KMS-11 (cell line): ENCODE data around the gene GALNT5.

Experiments used
- H2AFZ ChIP-seq: fragments of 200-600 bp; sonication (generic); 2 replicates; pipeline ENCODE4 v1.6.1; 2016; ENCODE audit warnings: antibody characterized with exemption, mixed run types, low read depth
- H3K27ac ChIP-seq: fragments of 200-600 bp; sonication (generic); 2 replicates; pipeline ENCODE4 v1.6.1; 2016; ENCODE audit warnings: mild to moderate bottlenecking, mixed run types
- H3K27me3 ChIP-seq: fragments of 200-600 bp; sonication (generic); 2 replicates; pipeline ENCODE4 v1.6.1; 2017; ENCODE audit warnings: mild to moderate bottlenecking, low read depth, mixed run types, moderate library complexity; ENCODE audit not compliant: insufficient read depth
- H3K36me3 ChIP-seq: fragments of 200-600 bp; sonication (generic); 2 replicates; pipeline ENCODE4 v1.6.1; 2017; ENCODE audit warnings: mild to moderate bottlenecking, mixed run types; ENCODE audit not compliant: insufficient read depth
- H3K4me1 ChIP-seq: fragments of 200-600 bp; sonication (generic); 2 replicates; pipeline ENCODE4 v1.6.1; 2016; ENCODE audit warnings: mild to moderate bottlenecking, low read depth, mixed run types; ENCODE audit not compliant: poor library complexity, severe bottlenecking
- H3K4me2 ChIP-seq: fragments of 200-600 bp; sonication (generic); 2 replicates; pipeline ENCODE4 v1.7.0; 2016; ENCODE audit warnings: mild to moderate bottlenecking, mixed run types
- H3K4me3 ChIP-seq: fragments of 200-600 bp; sonication (generic); IDR thresholded peaks from 2 replicates; pipeline ENCODE4 v1.6.1; 2017; ENCODE audit warnings: low read depth, low read length, mixed read lengths; ENCODE audit not compliant: insufficient read depth
- H3K79me2 ChIP-seq: fragments of 200-600 bp; sonication (generic); 2 replicates; pipeline ENCODE4 v1.6.1; 2016; ENCODE audit warnings: low read depth, mixed run types; ENCODE audit not compliant: insufficient read depth
- H3K9ac ChIP-seq: fragments of 200-600 bp; sonication (generic); 2 replicates; pipeline ENCODE4 v1.6.1; 2016; ENCODE audit warnings: mild to moderate bottlenecking, mixed run types
- H4K20me1 ChIP-seq: fragments of 200-600 bp; sonication (generic); 2 replicates; pipeline ENCODE4 v1.6.1; 2016; ENCODE audit warnings: mild to moderate bottlenecking, mixed run types; ENCODE audit not compliant: insufficient read depth
- CTCF ChIP-seq: fragments of 200-600 bp; sonication (generic); conservative IDR thresholded peaks from 2 replicates; pipeline ENCODE4 v1.6.1; 2017; ENCODE audit warnings: low read depth, mild to moderate bottlenecking, antibody characterized with exemption, low read length, moderate library complexity, mixed read lengths

Gene GALNT5

GRCh38 chr2:157245144-157245840 is 12.2 kb upstream of the GALNT5 start:
- Histone ChIP-seq H3K36me3 (no peaks in the 10 kb centered on the region), H3K4me1 (no peaks in the 10 kb centered on the region), H4K20me1 (no peaks in the 10 kb centered on the region), H3K4me2 (no peak overlapping the region), H3K27ac (no peak overlapping the region), H3K4me3 (no peak overlapping the region), H3K79me2 (no peaks in the 10 kb centered on the region), H3K9ac (no peak overlapping the region), H3K27me3 (no peaks in the 10 kb centered on the region), H2AFZ (no peak overlapping the region)
- TF ChIP-seq CTCF, result no peak

- no peak overlapping the region for H3K9ac ChIP-seq
Observed at GRCh38 chr2:157245846-157246764, 11.4 kb upstream of the GALNT5 start.

GRCh38 chr2:157246765-157247407 is 10.6 kb upstream of the GALNT5 start:
- Histone ChIP-seq H3K27ac (no peak overlapping the region), H3K79me2 (no peaks in the 10 kb centered on the region), H2AFZ (no peak overlapping the region)

More at GRCh38 chr2:157245846-157246764, 11.4 kb upstream of the GALNT5 start:
- Histone ChIP-seq H3K4me2 (no peak overlapping the region; the same call in 1 of the 2 replicates), H2AFZ (no peak overlapping the region), H4K20me1 (no peaks in the 10 kb centered on the region), H3K79me2 (no peaks in the 10 kb centered on the region), H3K27ac (no peak overlapping the region), H3K27me3 (no peaks in the 10 kb centered on the region), H3K4me1 (no peaks in the 10 kb centered on the region), H3K36me3 (no peaks in the 10 kb centered on the region), H3K4me3 (no peak overlapping the region)
- no peak for TF ChIP-seq CTCF

More at GRCh38 chr2:157246765-157247407, 10.6 kb upstream of the GALNT5 start:
- no peaks in the 10 kb centered on the region for H3K36me3 ChIP-seq
- H3K9ac ChIP-seq, result no peak overlapping the region
- no peaks in the 10 kb centered on the region for H3K27me3 ChIP-seq
- no peaks in the 10 kb centered on the region for H4K20me1 ChIP-seq
- no peaks in the 10 kb centered on the region for H3K4me1 ChIP-seq
- TF ChIP-seq CTCF, result no peak
- no peak overlapping the region for H3K4me3 ChIP-seq
- H3K4me2 ChIP-seq, result no peak overlapping the region; the same call in 1 of the 2 replicates
